Non-pigmented ciliary epithelial cell (primary cell): Measurements from ENCODE around the gene ABTB1.
"Not testable (repeated sequence)": the region's sequence is repeated elsewhere in the genome, so short reads cannot be mapped to it uniquely, and the experiment has no call there.

Experiments
- DNase-seq: peaks from one replicate; pipeline ENCODE4 v3.0.0-alpha.2; 2010; ENCODE audit warnings: low read depth

The ABTB1 gene

DNA sequence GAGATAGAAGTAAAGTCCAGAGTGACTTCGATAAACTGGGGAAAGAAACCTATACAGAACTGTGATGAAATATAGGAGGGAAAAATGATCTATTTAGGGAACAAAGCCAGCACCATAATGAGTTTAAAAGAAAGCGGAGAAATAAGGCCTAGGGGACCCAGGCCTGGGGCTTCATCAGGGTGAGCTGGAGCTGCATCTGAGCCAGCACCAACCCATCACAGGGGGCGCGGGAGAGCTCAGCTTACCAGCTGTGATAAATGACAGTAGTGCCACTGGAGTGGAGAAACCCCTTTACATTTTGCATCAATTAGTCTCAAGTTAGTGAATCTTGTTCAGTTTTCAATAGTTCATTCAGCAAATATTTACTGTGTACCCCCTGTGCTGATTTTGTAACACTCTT is 22.5 kb upstream of the ABTB1 start:
- no peak for DNase-seq

DNA sequence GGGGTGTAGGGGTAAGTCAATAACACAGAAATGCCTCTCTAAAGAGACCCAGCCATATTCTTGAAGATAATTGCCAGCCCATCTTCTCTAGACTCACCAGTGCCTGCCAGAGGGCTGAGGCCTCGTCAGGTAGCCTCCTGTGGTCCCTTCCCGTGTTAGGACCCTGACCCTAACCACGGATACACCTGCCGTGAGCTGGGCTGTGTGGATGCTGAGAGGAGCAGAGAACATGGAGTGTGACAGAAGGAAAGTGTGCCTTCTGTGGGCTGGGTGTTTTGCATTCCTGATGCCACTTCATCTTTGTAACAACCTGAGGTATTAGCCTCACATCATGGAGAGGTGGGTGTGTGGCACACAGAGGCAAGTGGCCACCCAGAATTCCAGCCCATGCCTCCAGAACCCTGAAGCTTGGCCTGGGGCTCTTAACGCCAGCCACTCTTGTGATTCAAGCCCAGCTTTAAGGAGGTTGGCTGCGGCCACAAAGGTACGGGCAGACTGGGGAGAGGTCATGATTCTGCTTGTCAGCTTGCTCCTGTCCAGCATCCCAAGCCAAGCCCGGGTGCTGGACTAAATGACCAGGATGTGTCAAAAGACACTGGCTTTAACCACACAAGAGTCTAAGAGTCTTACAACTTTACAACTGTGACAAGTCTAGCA is 21.1 kb upstream of the ABTB1 start:
- no peak for DNase-seq

DNA sequence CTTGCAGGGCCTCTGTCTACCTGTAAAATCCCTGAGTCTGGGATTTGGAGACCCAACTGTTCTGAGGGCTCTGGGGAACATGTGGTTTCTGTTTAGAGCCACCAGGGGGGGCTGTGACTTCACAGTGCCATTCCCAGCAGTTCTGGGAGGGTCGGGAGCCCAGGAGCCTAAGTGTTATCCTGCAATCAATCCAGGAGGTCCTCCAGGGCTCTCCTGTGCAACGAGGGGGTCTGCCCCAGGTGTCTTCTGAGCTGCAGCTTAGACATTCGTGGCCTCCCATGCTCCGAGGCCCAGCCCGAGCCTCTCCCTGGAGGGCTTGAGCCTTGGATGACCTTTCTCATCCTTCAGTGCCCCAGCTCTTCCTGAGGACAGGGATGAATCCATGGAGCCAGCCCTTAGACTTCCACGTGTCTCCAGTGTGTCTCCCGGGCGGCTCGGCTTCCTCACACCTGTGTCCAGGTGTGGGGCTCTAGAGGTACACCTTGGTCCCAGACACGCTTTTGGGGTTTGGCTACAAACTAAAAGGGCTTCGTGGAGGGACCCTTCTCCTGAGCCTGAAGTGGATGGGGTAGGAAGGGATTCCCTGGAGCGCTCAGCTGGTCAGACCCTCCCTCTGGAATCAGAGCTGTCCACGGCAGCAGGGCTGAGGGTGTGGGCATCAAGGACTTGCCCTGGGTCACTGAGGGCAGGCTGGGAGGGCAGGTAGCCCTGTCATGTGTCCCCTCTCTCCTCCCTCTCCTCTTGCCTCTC is 20.3 kb upstream of the ABTB1 start:
- no peak for DNase-seq

DNA sequence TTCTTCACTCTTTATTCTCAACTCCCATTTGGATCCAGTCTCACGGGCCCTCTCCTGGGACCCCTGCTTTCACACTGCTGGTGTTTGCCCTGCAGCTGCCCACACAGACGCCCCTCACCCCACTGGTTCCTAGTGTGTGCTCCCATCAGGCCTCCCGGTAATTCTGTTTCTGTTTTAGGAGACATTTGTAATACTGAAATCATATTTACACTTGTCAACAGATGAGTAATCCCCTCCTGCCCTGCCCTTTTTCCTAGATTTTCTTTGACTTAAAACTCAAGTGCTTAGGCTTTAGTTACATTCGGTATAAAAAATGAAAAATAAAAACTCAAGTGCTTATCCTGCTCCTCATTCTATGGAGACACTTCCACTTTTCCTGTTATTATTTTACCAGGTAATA is 18.4 kb upstream of the ABTB1 start:
- DNase-seq, result no peak

DNA sequence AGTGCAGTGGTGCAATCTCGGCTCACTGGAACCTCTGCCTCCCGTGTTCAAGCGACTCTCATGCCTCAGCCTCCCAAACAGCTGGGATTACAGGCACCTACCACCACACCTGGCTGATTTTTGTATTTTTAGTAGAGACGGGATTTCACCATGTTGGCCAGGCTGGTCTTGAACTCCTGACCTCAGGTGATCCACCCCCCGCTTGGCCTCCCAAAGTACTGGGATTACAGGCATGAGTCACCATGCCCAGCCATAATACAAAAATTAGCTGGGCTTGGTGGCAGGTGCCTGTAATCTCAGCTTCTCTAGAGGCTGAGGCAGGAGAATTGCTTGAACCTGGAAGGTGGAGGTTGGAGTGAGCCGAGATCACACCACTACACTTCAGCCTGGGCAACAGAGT is 17.8 kb upstream of the ABTB1 start:
- DNase-seq, result not testable (repeated sequence)

DNA sequence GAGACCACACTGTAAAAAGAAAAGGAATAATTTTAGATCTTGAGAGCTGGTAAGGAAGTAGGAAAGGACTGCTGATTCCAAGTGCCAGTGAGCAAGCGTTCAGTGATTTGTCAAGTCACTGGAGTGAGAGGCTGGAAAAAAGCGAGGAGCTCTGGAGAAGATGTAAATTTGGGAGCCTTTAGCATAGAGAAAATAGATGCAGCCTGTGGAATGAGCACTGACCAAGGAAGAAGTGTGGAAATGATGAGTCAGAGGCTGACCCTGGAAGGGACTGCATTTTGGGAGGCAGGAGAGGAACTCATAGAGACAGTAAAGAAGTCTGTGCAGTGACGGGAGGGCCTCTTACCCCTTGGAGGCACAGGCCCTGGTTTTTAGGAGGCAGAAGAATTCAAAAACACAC is 17.1 kb upstream of the ABTB1 start:
- DNase-seq, result no peak

DNA sequence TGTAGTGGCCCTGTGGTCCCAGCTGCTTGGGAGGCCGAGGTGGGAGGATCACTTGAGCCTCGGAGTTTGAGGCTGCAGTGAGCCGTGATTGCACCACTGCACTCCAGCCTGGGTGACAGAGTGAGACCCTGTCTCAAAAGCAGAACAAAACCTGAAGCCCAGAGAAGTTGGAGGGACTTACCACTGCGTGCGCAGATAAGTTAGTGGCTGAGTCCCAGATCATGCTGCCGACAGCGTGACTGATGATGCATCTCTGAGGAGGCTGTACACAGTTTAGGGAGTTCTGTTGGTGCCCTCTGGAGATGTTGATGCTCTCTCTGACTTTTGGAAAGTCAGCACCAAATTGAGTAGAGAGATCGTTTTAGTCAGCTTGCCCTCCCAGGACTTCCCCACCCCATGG is 15.8 kb upstream of the ABTB1 start:
- DNase-seq, result no peak

DNA sequence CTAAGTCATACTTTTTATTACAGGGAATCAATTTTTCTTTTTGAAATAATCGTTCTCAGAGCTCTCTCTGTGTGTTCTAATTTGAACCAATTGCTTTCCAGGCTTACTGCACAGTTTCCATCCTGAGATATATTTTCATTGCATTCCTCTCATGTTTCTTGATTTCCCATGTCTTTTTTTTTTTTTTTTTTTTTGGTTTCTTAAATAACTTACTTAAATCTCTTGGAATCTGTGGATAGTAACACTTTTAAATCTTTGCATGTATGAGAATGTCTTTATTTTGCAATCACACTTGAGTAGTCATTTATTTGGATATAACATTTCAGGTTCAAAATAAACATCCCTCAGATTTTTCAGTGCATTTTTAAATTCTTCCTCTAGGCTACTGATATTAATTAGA is 14.5 kb upstream of the ABTB1 start:
- no peak for DNase-seq

DNA sequence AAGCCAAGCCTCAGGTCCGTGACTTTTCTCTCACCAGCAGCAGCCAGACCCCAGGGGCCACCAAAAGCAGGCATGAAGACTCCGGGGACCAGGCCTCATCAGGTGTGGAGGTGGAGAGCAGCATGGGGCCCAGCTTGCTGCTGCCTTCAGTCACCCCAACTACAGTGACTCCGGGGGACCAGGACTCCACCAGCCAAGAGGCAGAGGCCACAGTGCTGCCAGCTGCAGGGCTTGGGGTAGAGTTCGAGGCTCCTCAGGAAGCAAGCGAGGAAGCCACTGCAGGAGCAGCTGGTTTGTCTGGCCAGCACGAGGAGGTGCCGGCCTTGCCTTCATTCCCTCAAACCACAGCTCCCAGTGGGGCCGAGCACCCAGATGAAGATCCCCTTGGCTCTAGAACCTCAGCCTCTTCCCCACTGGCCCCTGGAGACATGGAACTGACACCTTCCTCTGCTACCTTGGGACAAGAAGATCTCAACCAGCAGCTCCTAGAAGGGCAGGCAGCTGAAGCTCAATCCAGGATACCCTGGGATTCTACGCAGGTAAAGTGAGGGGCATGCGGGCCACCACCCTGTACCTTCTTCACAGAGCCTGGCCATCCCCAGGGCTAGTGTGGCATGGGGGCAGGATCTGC is 12.0 kb upstream of the ABTB1 start:
- DNase-seq, result no peak

DNA sequence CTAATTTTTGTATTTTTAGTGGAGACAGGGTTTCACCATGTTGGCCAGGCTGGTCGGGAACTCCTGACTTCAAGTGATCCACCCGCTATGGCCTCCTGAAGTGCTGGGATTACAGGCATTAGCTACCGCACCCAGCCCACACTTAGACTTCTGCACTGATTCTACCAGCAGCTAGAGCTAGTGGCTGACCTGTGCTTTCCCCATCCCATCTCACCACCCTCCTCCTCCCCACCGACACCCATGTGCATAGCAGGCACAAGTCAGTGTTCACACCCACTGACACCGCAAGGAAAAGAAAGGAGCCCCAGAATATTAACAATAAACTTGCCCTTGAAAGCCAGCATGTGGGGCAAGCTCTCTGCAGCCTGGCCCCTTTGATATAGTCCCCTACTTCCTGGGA is 11.2 kb upstream of the ABTB1 start:
- DNase-seq, result no peak

DNA sequence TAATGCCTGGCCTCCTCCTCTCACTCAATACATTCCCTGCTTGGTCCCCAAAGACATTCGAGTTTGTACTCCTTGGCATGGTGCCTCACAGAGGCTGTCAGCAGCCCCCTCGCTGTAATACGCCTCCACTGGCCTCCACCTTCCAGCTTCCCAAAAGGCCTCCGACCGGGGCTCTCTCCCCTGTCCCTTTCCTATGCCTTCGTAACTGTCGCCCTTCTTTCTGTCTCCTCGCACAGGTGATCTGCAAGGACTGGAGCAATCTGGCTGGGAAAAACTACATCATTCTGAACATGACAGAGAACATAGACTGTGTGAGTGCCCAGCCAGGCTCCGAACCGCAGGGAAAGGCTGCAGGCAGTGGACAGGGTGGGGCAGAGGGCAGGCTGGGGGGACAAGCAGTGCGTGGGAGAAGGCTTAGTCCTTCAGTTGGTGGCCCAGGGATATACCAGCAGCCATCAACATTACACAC is 10.7 kb upstream of the ABTB1 start:
- DNase-seq, result no peak

DNA sequence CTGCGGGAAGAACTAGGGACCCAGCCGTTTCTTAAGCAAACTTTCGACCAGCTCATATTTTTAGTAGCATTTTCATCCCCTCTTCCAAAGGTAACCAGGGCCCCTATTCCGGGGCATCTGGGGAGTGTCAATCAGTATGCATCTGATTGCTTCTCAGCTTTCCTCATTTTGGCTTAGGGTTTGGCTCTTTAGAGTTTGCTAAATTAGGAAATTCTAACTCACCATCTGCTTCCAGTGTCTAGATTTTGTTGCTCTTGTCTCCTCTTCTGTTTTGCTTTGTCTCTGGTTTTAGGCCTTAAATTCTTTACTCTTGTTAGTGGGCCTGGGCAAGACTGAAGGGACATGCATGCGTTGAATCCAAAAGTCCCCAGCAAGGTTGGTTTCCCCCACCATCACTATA is 9.6 kb upstream of the ABTB1 start:
- DNase-seq, result no peak

DNA sequence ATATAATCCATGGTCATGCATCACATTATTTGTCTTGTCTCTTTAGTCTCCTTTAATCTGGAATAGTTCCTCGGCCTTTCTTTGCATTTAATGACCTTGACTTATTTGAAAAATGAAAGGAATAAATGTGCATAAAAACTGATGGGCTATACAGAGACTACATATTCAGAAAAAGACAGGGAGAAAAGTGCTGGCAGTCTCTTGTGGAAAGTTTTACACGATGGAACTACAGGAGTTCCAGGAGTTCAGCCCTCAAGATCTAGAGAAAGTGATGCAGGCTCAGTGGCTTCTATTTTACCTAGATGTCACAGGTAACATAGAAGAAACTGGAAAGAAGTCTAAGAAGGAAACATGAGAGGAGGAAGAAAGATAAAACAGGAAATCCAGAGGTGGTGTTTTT is 7.6 kb upstream of the ABTB1 start:
- DNase-seq, result no peak

DNA sequence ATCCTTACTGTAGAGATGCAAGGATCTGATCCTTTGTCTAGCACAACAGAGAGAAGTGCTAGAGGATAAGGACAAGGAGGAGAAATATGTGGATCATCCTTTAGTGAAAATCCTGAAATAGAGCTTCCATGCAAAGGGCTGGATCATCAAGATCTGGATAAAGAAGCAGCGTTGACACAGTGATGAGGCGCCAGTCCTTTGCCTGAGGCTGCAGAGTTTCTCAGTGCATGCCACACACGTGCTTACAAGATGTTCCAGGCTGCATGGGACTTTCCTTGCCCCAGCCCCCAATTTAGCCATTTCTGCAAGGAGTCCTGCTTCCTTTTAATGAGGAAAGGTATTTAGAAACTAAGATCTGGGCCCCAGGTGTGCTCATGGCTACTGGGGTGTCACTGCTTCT is 7.2 kb upstream of the ABTB1 start:
- no peak for DNase-seq

DNA sequence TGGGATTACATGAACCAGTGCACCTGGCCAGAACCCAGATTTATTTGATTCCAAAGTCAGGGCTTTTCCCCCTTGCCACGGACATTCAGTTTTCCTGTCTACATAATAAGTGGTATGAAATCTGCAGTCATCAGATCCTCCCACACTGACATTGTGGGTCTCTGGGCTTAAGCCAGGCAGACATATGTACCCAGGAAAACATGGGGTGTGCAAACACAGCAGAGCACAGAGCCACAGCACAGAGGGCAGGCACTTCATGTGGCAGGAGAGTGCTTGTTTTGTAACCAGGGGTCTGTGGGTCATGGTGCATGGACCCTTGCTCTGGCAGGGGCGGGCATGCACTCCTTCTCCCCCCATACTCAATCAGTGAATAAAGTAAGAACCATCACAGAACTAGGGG is 6.1 kb upstream of the ABTB1 start:
- DNase-seq, result no peak

DNA sequence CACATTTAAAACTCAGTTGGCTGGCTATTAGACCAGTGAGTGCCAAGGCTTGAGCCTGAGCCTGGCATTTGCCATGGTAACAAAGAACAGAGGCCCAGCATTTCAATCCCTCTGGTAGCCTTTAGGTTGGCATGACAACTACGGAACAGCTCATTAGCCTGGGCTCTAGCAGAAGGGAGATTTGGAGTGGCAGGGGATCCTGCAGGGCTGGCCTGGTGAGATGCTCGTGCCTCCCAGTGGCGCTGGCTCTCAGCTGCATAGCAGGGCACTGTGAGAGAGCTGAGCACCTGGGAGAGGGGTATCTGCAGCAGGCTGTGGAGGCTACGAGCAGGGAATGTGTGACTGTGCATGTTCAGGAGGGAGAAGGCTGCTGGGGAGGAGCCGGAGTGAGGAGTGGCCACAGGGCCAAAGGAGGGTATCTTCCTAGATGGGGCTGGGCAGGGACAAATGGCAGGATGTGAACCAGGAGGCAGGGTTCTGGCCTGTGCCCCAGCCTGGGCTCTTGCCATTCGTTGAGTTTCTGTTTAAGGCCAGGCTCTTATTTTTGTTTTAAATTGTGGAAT is 5.6 kb upstream of the ABTB1 start:
- DNase-seq, result no peak

DNA sequence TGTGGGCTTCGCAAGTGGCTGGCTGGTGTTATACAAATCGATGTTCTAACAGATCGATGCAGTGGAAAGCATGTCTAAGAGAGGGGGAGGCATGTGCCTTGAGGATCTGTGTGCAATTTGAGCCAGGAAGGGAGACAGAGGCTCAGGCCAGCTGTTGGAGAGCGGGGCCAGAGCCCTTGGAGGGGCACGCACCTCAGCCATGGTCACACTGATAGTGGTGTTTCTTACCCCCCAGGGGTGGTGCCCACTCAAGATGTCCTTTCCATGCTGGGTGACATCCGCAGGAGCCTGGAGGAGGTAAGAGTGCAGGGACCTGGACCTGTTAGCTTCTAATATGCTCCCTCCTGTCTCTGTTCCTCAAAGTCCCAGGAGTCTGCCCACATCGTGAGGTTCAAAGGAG is 3.8 kb upstream of the ABTB1 start:
- DNase-seq, result no peak

DNA sequence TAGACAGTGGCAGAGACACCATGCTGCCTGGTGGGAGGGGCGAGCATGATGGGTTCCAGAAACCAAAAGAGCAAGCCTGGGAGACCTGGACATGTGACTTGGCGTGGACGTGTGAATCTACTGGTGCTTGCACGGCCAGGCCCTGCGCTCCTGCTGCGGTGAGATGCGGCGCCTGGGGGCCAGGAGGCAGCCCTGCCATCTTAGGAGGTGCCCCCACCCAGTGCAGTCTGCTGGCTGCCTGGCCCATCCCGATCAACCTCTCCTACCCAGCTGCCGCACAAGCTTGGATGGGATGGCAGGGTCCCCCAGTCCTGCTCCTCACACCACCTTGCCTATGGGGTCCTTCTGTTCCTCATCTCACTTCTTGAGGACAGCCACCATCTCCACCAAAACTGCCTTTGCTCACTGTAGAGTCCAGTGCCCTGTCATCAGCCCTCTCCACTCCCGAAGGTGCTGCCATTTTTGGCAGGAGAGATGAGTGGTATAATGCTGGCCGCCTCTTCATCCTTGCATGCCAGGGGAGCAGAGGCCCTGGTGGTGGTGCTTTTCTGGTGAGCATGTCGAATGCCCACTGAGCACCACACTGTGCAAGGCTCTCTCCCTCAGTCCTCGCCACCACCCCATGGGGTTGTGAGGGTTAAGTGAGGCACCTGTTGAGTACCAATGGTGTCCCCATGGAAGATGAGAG is 3.1 kb upstream of the ABTB1 start:
- DNase-seq, result no peak

DNA sequence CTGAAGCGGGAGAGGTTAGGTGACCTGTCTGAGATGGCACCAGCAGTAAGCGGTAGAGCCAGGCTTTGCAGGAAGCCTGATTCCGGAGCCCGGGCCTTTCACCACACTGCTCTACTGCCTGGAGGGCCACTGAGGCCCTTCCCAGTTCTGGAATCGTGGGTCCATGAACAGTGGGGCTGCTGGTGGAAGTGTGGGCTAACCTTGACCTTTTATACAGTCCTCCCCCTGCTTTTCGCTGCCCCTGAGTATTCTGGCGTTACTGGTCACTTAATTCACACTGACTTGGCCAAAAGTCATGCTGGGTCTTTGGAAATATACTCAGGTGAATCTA is 2.6 kb upstream of the ABTB1 start:
- DNase-seq, result no peak

DNA sequence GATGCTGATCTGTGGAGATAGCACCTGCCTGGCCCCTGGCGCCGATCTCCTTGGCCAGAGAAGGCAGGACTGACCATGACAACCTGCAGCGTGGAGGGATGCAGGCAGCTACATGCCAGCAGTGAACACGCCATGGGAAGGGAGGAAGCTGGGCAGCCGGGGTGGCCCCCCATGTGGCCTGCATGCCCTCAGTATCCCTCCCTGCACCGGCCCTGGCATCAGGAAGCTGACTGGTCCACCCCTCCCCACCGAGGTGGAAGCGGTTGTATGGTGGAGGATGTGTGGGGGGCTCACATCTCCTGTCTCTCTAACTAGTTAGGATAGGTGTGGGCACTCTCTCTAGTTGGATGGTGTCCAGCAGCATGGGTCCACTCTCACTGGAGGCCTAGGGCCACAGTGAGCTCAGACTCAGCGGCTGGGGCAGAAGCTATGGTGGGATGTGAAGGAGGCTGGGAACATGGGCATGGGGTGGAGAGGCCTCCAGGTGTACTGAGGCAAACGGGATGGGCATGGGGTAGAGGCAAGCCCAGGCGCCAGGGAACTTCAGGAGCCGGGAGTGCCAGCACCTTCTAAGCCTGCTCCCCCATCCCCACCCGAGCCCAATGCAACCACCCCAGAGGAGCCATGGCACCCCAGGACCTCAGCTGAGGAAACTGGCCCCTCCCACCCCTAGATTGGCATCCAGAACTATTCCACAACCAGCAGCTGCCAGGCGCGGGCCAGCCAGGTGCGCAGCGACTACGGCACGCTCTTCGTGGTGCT is 1.8 kb upstream of the ABTB1 start:
- no peak for DNase-seq

DNA sequence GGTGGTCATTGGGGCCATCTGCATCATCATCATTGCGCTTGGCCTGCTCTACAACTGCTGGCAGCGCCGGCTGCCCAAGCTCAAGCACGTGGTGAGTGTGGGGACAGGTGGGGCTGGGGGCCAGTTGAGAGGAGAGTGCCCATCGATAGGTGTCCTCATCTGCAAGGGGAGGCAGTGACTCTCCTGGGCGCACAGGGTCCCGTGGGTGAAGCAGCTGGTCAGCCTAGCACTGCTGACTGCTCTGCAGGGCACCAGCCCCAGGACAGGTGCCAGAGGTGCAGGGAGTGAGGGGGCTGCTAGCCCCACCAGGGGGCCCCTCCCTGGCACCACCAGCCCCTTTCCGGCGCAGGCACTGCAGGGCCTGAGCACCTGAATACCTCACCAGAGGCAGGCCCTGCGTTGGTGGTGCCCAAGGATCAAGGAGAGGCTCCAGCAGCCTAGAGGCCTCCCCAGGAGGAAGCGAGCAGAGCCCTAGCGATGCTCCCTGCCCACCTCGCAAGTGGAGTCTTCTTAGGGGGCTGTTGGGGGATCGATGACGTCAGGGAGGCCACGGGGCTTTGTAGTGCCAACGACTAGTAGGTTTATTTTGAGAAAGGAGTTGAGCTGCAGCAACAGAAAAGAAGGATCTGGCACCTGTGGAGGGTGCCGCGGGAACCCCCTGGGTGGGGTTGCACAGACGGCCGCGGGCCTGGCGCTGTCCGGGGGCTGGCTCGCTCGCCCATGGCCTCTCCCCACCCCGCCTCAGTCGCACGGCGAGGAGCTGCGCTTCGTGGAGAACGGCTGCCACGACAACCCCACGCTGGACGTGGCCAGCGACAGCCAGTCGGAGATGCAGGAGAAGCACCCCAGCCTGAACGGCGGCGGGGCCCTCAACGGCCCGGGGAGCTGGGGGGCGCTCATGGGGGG is 976 bp upstream of the ABTB1 start:
- DNase-seq, result no peak
